CD4-positive, alpha-beta memory T cell (primary cell): Measurements from ENCODE around the gene ASTL. TPM values are rescaled to one million over a fixed set of nuclear protein-coding genes. Genes with fewer than 3 reads are reported as not detected.

Experiments
- CTCF ChIA-PET: fragments of 350-600 bp; sonication (Branson Sonifier 250); formaldehyde crosslinking; loops from one replicate; lab custom pipeline; 2021; ENCODE audit warnings: inconsistent platforms; ENCODE audit not compliant: partially characterized antibody; lab: Charles Lee
- POLR2A ChIA-PET: fragments of 350-600 bp; sonication (Branson Sonifier 250); formaldehyde crosslinking; loops from one replicate; lab custom pipeline; 2021; ENCODE audit not compliant: partially characterized antibody; lab: Charles Lee
- DNase-seq, 5 donors: peaks; one replicate each; pipeline versions ENCODE4 v3.0.0 to v3.0.0-alpha.2; 2020 to 2022; ENCODE audit warnings: mixed read lengths in 1 of 5
- H3K27ac ChIP-seq: one replicate; pipeline ENCODE4 v1.7.0; 2013; ENCODE audit warnings: low read depth, low read length
- H3K27me3 ChIP-seq: 2 replicates; pipeline ENCODE4 v1.7.0; 2013; ENCODE audit warnings: mild to moderate bottlenecking, low read length, moderate library complexity; ENCODE audit not compliant: insufficient read depth
- H3K36me3 ChIP-seq: 2 replicates; pipeline ENCODE4 v1.7.0; 2013; ENCODE audit warnings: mild to moderate bottlenecking, low read length, moderate library complexity; ENCODE audit not compliant: insufficient read depth
- H3K4me1 ChIP-seq: 2 replicates; pipeline ENCODE4 v1.7.0; 2013; ENCODE audit warnings: mild to moderate bottlenecking, low read length, moderate library complexity; ENCODE audit not compliant: insufficient read depth
- H3K4me3 ChIP-seq, 2 donors: one replicate each; pipeline ENCODE4 v1.7.0; 2013; ENCODE audit warnings: low read length in 2 of 2, mild to moderate bottlenecking in 1 of 2
- H3K9me3 ChIP-seq, 2 donors: one replicate each; pipeline ENCODE4 v1.7.0; 2013; ENCODE audit warnings: low read length in 2 of 2, control low read depth in 1 of 2; ENCODE audit not compliant: control insufficient read depth in 1 of 2
- H3K27ac Mint-ChIP-seq, 7 donors: one replicate each; pipeline ENCODE4 v1.8.0; 2020 to 2021; ENCODE audit warnings: mixed read lengths in 7 of 7, mild to moderate bottlenecking in 6 of 7, inconsistent platforms in 3 of 7, moderate library complexity in 3 of 7
- H3K27me3 Mint-ChIP-seq, 2 donors: one replicate each; pipeline ENCODE4 v1.8.0; 2020 to 2021; ENCODE audit warnings: mixed read lengths in 2 of 2
- H3K36me3 Mint-ChIP-seq, 2 donors: one replicate each; pipeline ENCODE4 v1.8.0; 2020 to 2021; ENCODE audit warnings: mixed read lengths in 2 of 2, inconsistent platforms in 1 of 2, mild to moderate bottlenecking in 1 of 2
- H3K4me1 Mint-ChIP-seq, 4 donors: one replicate each; pipeline ENCODE4 v1.8.0; 2020 to 2021; ENCODE audit warnings: mixed read lengths in 4 of 4, mild to moderate bottlenecking in 1 of 4
- H3K4me3 Mint-ChIP-seq, 8 donors: one replicate each; pipeline ENCODE4 v1.8.0; 2020 to 2021; ENCODE audit warnings: mixed read lengths in 8 of 8, mild to moderate bottlenecking in 7 of 8, moderate library complexity in 6 of 8, inconsistent platforms in 3 of 8
- H3K9me3 Mint-ChIP-seq, 8 donors: one replicate each; pipeline ENCODE4 v1.8.0; 2020 to 2021; ENCODE audit warnings: mixed read lengths in 8 of 8, mild to moderate bottlenecking in 5 of 8, inconsistent platforms in 3 of 8, moderate library complexity in 1 of 8
- intact Hi-C: fragments of 100-400 bp; cut with micrococcal nuclease; formaldehyde crosslinking; loops from one replicate; pipeline ENCODE4 v1.15.1; 2023
- polyA plus RNA-seq, 2 donors: library from polyadenylated mRNA; unstranded; fragments of 300-500 nt; fragmentation: Illumina TruSeq; gene quantifications; one replicate each; pipeline ENCODE4 v1.2.3, GENCODE V29; 2021
- total RNA-seq, 2 experiments: library from RNA; stranded (reverse); gene quantifications; one replicate each; pipeline ENCODE4 v1.2.3, GENCODE V29; 2021

Gene ASTL
- total and polyA plus RNA-seq, 4 experiments from 2014 or later = 0.48 to 1.3 TPM; not detected in 2

DNA sequence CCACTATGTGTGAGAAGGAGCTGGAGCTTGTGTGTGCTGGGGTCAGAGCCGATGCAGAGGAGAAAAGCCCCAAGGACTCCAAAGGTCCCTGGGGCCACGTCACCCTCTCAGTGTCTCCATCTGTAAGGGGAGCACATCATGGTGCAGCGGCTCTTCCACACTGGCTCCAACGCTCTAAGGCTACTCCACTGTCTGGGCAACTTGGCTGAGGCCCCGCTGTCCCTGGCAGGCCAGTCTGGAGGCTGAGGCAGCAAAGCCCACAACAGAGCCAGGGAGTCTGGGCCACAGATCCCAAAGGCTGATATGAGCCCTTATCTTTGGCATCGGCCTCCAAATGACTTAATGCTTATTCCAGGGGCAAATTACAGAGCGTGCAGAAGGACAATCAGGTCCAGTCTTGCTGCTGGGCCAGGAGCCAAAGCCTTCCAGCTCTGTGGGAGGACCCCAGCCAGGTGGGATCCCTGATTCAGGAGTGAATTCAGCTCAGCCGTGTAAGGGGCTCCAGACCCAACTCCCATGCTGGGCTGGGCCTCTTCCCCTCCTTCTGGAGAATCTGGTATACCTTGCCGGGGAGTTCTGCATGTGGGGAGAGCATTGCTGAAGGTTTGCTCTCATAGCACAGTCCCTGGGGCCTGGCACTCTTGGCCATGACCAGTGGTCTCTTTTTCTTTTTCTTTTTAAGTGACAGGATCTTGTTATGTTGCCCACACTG is 8.7 kb upstream of the ASTL start:
- Mint-ChIP-seq H3K4me1 (peaks cover 34 to 84% (median 62%) of the 10 kb centered on the region in 4 donors), H3K36me3 (peaks cover 3 to 40% of the 10 kb centered on the region in 2 donors), H3K27me3 (no peaks in the 10 kb centered on the region), H3K9me3 (peaks cover 0 to 6% (median 0%) of the 10 kb centered on the region in 8 donors), H3K4me3 (peak overlapping the region; percentile 86 to 90 (median 87)), H3K27ac (peak overlapping the region; percentile 98 to 100 (median 99))
- DNase-seq = peak in 2 of 5 donors; percentile 28 to 73
- Histone ChIP-seq H3K27me3 (no peaks in the 10 kb centered on the region), H3K4me3 (peak overlapping the region; percentile 61 to 71), H3K9me3 (no peaks in the 10 kb centered on the region), H3K36me3 (peaks cover 6% of the 10 kb centered on the region), H3K4me1 (peaks cover 68% of the 10 kb centered on the region), H3K27ac (peak overlapping the region; percentile 100)
- CTCF ChIA-PET = interaction anchor here (2.7 to 14.8 kb wide), 3 partner anchors 8 to 28 kb away, joined by 11 to 648 read pairs (median 21); partner anchors contain the start of gene ASTL
- intact Hi-C loops = loop anchor here (1.0 to 5.0 kb wide), 4 partner anchors 17 to 390 kb away; partner anchors contain the start of genes ARID5A, CIAO1 and STARD7
- POLR2A ChIA-PET = interaction anchor here (0.7 to 12.4 kb wide), 11 partner anchors 8 to 766 kb away, joined by 3 to 285 read pairs (median 6); partner anchors contain the start of genes ARID5A, ASTL, ITPRIPL1 and STARD7

DNA sequence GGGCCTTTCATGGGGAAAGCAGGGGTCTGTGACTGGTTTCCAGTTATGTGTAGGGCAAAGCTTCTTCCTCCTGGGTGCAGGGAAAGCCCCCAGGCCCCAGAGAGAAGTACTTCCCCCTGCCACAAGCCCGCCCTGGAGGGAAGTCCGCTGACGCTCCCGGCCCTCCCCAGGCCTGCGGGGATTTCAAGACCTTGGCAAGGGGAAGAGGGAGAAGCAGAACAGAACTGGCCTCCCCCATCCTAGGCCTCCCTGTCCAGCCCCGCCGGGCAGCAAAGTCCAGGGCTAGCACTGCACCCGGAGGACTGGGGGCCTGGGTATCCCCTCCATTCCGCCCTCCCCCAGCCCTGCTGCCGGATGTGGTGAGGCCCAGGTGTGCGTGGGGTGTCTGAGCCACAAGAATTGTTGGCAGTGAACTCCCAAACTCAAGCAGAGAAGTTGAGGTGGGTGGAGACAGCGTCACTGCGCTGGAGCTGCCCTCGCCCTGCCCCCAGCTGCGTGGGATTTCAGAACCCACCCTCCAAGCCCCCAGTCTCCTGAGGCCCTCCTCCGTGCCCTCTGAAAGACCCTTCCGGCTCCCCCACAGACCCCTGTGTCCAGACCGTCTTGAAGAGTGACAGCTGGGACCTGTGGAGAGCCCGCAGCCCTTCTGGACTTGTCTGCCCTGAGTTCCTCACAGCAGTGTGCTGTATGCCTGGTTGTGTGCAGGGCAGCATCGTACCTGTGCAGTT is 8.0 kb upstream of the ASTL start:
- ChIA-PET POLR2A (interaction anchor here (0.7 to 12.4 kb wide), 12 partner anchors 9 to 767 kb away, joined by 3 to 285 read pairs (median 5); partner anchors contain the start of genes ARID5A, CNNM3, ITPRIPL1 and STARD7), CTCF (interaction anchor here (2.7 to 14.8 kb wide), 3 partner anchors 8 to 28 kb away, joined by 11 to 648 read pairs (median 21); partner anchors contain the start of gene ASTL)
- H3K4me1 ChIP-seq = peaks cover 66% of the 10 kb centered on the region
- Mint-ChIP-seq H3K4me3 (peak overlapping the region; percentile 86 to 90 (median 87)), H3K27ac (peak overlapping the region; percentile 98 to 100 (median 99)), H3K36me3 (peaks cover 3 to 43% of the 10 kb centered on the region in 2 donors), H3K4me1 (peaks cover 35 to 83% (median 63%) of the 10 kb centered on the region in 4 donors), H3K27me3 (no peaks in the 10 kb centered on the region), H3K9me3 (peaks cover 0 to 6% (median 0%) of the 10 kb centered on the region in 8 donors)
- peak overlapping the region; percentile 100 for H3K27ac ChIP-seq
- no peaks in the 10 kb centered on the region for H3K27me3 ChIP-seq
- H3K9me3 ChIP-seq = no peaks in the 10 kb centered on the region
- H3K4me3 ChIP-seq = peak overlapping the region; percentile 61 to 71
- H3K36me3 ChIP-seq = peaks cover 6% of the 10 kb centered on the region
- DNase-seq = peak; percentile 92 to 96 (median 95)
- intact Hi-C loops = loop anchor here (1.0 to 5.0 kb wide), 4 partner anchors 18 to 391 kb away; partner anchors contain the start of genes ARID5A, CIAO1 and STARD7

DNA sequence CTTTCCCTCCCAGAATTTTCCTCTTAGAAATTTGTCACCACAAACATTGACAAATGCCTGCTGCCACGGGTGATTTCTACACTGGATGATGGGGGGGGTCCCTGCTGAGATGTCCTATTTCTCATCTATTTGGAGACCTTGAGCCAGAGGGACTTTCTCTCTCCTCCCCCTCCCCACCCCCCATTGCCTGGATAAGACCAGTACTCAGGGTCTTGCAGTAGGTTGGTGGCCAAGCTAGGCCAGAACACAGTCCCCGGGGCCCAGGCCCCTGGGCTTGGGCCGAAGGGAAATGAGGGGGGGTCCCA is 7.5 kb upstream of the ASTL start:
- ChIA-PET CTCF (interaction anchor here (14.8 kb wide), 1 partner anchor 29 kb away, joined by 648 read pairs; no protein-coding TSS in a partner anchor), POLR2A (interaction anchor here (0.7 to 12.4 kb wide), 10 partner anchors 8 to 767 kb away, joined by 3 to 285 read pairs (median 6); partner anchors contain the start of genes ARID5A, CNNM3, ITPRIPL1 and STARD7)
- H3K27ac ChIP-seq = peak overlapping the region; percentile 100
- H3K27me3 Mint-ChIP-seq = no peaks in the 10 kb centered on the region
- H3K36me3 Mint-ChIP-seq = peaks cover 3 to 43% of the 10 kb centered on the region in 2 donors
- H3K9me3 Mint-ChIP-seq = peaks cover 0 to 6% (median 0%) of the 10 kb centered on the region in 8 donors
- H3K9me3 ChIP-seq = no peaks in the 10 kb centered on the region
- intact Hi-C loops = loop anchor here (1.0 to 5.0 kb wide), 5 partner anchors 19 to 392 kb away; partner anchors contain the start of genes ARID5A, CIAO1 and STARD7
- H3K27me3 ChIP-seq = no peaks in the 10 kb centered on the region
- peaks cover 33 to 85% (median 60%) of the 10 kb centered on the region in 4 donors for H3K4me1 Mint-ChIP-seq
- H3K4me3 Mint-ChIP-seq = peak overlapping the region; percentile 86 to 90 (median 87)
- H3K4me3 ChIP-seq = peak overlapping the region; percentile 61 to 71
- no peak for DNase-seq
- H3K36me3 ChIP-seq = peaks cover 6% of the 10 kb centered on the region
- H3K27ac Mint-ChIP-seq = peak overlapping the region; percentile 98 to 100 (median 99)
- peaks cover 62% of the 10 kb centered on the region for H3K4me1 ChIP-seq

DNA sequence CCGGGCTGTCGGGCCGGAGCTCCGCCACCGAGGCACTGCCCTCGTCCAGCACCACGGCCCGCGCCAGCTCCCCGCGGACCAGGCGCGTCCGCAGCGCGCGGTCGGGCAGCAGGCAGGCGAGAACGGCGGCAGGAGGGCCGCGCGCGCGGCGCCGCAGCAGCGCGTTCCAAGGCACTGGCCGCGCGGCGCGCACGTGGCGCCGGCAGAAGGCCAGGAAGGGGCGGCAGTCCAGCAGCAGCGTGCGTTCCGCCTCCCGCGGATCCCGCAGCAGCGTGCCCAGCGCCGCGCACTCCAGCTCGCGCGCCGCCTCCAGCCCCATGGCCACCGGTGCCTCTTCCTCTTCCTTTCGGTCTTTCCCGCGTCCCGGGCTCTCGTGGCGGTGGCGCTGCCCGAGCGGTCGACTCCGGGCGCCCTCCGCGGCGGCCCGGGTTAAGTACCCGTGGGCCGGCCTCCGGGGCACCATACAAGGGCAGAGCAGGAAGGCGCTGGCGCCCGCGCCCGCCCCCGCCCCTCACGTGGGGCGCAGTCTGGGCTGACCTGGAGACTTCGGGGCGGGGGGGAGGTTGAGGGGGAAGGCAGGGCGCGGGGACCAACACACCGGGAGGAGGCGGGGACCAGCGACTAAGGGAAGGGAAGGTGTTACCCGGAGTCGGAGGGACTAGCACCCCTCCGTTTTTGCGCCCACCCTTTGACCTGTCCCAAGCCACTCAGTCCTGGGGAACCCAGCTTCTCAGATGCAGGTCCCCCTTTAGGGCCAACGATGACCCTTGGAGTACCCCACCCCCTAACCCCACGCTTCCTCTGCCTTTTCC is 6.9 kb upstream of the ASTL start, which contains the start of gene DUSP2:
Gene DUSP2 (minus strand): TSS at position 405 of the 812 bp plus-strand sequence. CDS start 86 bp downstream, at position 319.
- H3K4me1 ChIP-seq = peaks cover 62% of the 10 kb centered on the region
- peak within 1 kb of the TSS; percentile 93 to 96 (median 94) for H3K4me3 Mint-ChIP-seq
- H3K27me3 Mint-ChIP-seq = no peaks in the 10 kb centered on the region
- H3K9me3 Mint-ChIP-seq = peaks cover 0 to 6% (median 0%) of the 10 kb centered on the region in 8 donors
- H3K36me3 Mint-ChIP-seq = peaks cover 3 to 44% of the 10 kb centered on the region in 2 donors
- H3K27me3 ChIP-seq = no peaks in the 10 kb centered on the region
- peak within 1 kb of the TSS; percentile 71 to 86 for H3K4me3 ChIP-seq
- peak within 1 kb of the TSS; percentile 100 for H3K27ac ChIP-seq
- DNase-seq = peak; percentile 86 to 92 (median 87)
- intact Hi-C loops = loop anchor here (2.0 to 5.0 kb wide), 2 partner anchors 364 to 392 kb away; partner anchors contain the start of gene ARID5A
- ChIA-PET CTCF (interaction anchor here (3.2 to 14.8 kb wide), 2 partner anchors 20 to 29 kb away, joined by 22 to 648 read pairs; no protein-coding TSS in a partner anchor), POLR2A (interaction anchor here (0.6 to 12.4 kb wide), 11 partner anchors 8 to 671 kb away, joined by 3 to 285 read pairs (median 6); partner anchors contain the start of genes ARID5A, CNNM3, ITPRIPL1 and STARD7)
- peaks cover 33 to 79% (median 57%) of the 10 kb centered on the region in 4 donors for H3K4me1 Mint-ChIP-seq
- peak within 1 kb of the TSS; percentile 98 to 100 (median 99) for H3K27ac Mint-ChIP-seq
- no peaks in the 10 kb centered on the region for H3K9me3 ChIP-seq
- H3K36me3 ChIP-seq = peaks cover 6% of the 10 kb centered on the region

DNA sequence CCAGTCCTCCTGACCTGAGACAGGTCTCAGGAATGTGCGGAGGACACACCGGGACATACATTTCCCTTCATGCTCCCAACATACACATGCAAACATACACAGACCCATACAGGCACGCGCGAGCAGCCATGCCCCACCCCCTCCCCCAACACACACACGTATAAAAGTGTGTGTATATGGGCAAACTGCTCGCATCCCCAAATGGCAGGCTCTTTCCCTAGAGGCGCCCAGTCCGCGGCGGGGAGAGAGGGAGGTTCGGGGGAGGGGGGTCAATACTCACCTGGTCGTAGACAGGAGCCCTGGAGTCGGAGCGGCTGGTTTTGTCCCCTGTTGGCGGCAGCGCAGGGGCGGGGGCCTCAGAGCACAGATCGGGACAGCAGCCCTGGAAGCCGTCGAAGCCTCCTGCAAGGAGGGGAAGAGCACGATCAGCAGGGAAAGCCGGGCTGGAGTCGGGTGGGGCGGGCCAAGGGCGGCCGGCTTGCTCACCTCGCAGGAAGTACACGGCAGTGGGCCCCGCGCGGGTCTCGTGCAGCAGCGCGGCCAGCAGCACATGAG is 6.3 kb upstream of the ASTL start:
- Mint-ChIP-seq H3K27me3 (no peaks in the 10 kb centered on the region), H3K36me3 (peaks cover 3 to 44% of the 10 kb centered on the region in 2 donors), H3K4me1 (peaks cover 33 to 78% (median 54%) of the 10 kb centered on the region in 4 donors), H3K9me3 (peaks cover 0 to 6% (median 0%) of the 10 kb centered on the region in 8 donors), H3K4me3 (peak overlapping the region; percentile 93 to 96 (median 94)), H3K27ac (peak overlapping the region; percentile 96 to 98 (median 97))
- ChIA-PET POLR2A (interaction anchor here (0.6 to 12.4 kb wide), 10 partner anchors 14 to 672 kb away, joined by 3 to 285 read pairs (median 4); partner anchors contain the start of genes ARID5A, CNNM3 and STARD7), CTCF (interaction anchor here (1.7 to 14.8 kb wide), 4 partner anchors 14 to 30 kb away, joined by 4 to 648 read pairs (median 24); no protein-coding TSS in a partner anchor)
- peaks cover 62% of the 10 kb centered on the region for H3K4me1 ChIP-seq
- no peaks in the 10 kb centered on the region for H3K27me3 ChIP-seq
- peaks cover 6% of the 10 kb centered on the region for H3K36me3 ChIP-seq
- peak overlapping the region; percentile 71 to 86 for H3K4me3 ChIP-seq
- H3K27ac ChIP-seq = peak overlapping the region; percentile 100
- no peaks in the 10 kb centered on the region for H3K9me3 ChIP-seq
- intact Hi-C loops = loop anchor here (2.0 to 5.0 kb wide), 2 partner anchors 364 to 393 kb away; partner anchors contain the start of gene ARID5A
- DNase-seq = peak; percentile 39 to 60 (median 43)
